HAP-1 (cell line): ENCODE results near the gene PDSS2.
"Not testable (repeated sequence)": the region's sequence is repeated elsewhere in the genome, so short reads cannot be mapped to it uniquely, and the experiment has no call there.

ENCODE experiments used
- DNase-seq, 2 experiments: peaks; one replicate each; pipeline ENCODE4 v3.0.0-alpha.2; 2016 to 2020; ENCODE audit warnings: low spot score in 2 of 2
- H3K27me3 ChIP-seq: fragments of 250-450 bp; sonication (Bioruptor Pico); 2 replicates; pipeline ENCODE4 v1.5.1; 2020; ENCODE audit warnings: low read depth, mild to moderate bottlenecking, moderate library complexity
- H3K36me3 ChIP-seq: fragments of 250-450 bp; sonication (Bioruptor Pico); replicated peaks from 2 replicates; pipeline ENCODE4 v1.5.1; 2020; ENCODE audit warnings: mild to moderate bottlenecking
- H3K4me1 ChIP-seq: fragments of 250-450 bp; sonication (Bioruptor Pico); 2 replicates; pipeline ENCODE4 v1.5.1; 2020; ENCODE audit warnings: mild to moderate bottlenecking
- H3K4me3 ChIP-seq: fragments of 250-450 bp; sonication (Bioruptor Pico); 2 replicates; pipeline ENCODE4 v1.5.1; 2020; ENCODE audit warnings: mild to moderate bottlenecking, moderate library complexity
- H3K9me3 ChIP-seq: fragments of 250-450 bp; sonication (Bioruptor Pico); 2 replicates; pipeline ENCODE4 v1.5.1; 2020; ENCODE audit warnings: mild to moderate bottlenecking, moderate library complexity
- in situ Hi-C: fragments of 300-500 bp; cut with MboI; formaldehyde crosslinking; loops from 3 replicates; pipeline ENCODE4 v1.14.3; 2020; ENCODE audit warnings: low sequenced_read_pairs, inconsistent platforms, mixed read lengths

PDSS2 gene

GRCh38 chr6:107396211-107396610, 63.2 kb downstream of the PDSS2 start:
- Histone ChIP-seq H3K36me3 (no peaks in the 10 kb centered on the region), H3K4me3 (no peak overlapping the region), H3K4me1 (no peaks in the 10 kb centered on the region), H3K27me3 (no peaks in the 10 kb centered on the region), H3K9me3 (no peaks in the 10 kb centered on the region)
- in situ Hi-C loops = no loop called here
- DNase-seq = no peak

- H3K36me3 ChIP-seq = no peaks in the 10 kb centered on the region
- DNase-seq = no peak
- no peaks in the 10 kb centered on the region for H3K27me3 ChIP-seq
- H3K9me3 ChIP-seq = no peaks in the 10 kb centered on the region
- no peaks in the 10 kb centered on the region for H3K4me1 ChIP-seq
- in situ Hi-C loops = no loop called here
- H3K4me3 ChIP-seq = no peak overlapping the region
Observed at GRCh38 chr6:107392069-107392468, 67.3 kb downstream of the PDSS2 start.

GRCh38 chr6:107390685-107391435, 68.5 kb downstream of the PDSS2 start:
- DNase-seq = no peak
- Histone ChIP-seq H3K9me3 (no peaks in the 10 kb centered on the region), H3K27me3 (no peaks in the 10 kb centered on the region), H3K4me3 (no peak overlapping the region), H3K4me1 (peaks cover 6% of the 10 kb centered on the region), H3K36me3 (no peaks in the 10 kb centered on the region)
- in situ Hi-C loops = no loop called here

GRCh38 chr6:107390056-107390455, 69.3 kb downstream of the PDSS2 start:
- H3K36me3 ChIP-seq = no peaks in the 10 kb centered on the region
- H3K4me3 ChIP-seq = no peak overlapping the region
- in situ Hi-C loops = no loop called here
- H3K27me3 ChIP-seq = no peaks in the 10 kb centered on the region
- no peaks in the 10 kb centered on the region for H3K9me3 ChIP-seq
- DNase-seq = no peak
- H3K4me1 ChIP-seq = peaks cover 11% of the 10 kb centered on the region

GRCh38 chr6:107386904-107387303, 72.5 kb downstream of the PDSS2 start:
- H3K36me3 ChIP-seq = no peaks in the 10 kb centered on the region
- DNase-seq = no peak
- H3K4me3 ChIP-seq = no peak overlapping the region
- H3K4me1 ChIP-seq = peaks cover 14% of the 10 kb centered on the region
- in situ Hi-C loops = no loop called here
- no peaks in the 10 kb centered on the region for H3K9me3 ChIP-seq
- no peaks in the 10 kb centered on the region for H3K27me3 ChIP-seq

- H3K9me3 ChIP-seq = no peaks in the 10 kb centered on the region
- in situ Hi-C loops = no loop called here
- no peaks in the 10 kb centered on the region for H3K36me3 ChIP-seq
- DNase-seq = peak in 1 of 2 experiments; percentile 34
- H3K27me3 ChIP-seq = no peaks in the 10 kb centered on the region
- H3K4me3 ChIP-seq = no peak overlapping the region
- peaks cover 14% of the 10 kb centered on the region for H3K4me1 ChIP-seq
Observed at GRCh38 chr6:107386340-107386739, 73.0 kb downstream of the PDSS2 start.

- Histone ChIP-seq H3K4me3 (no peak overlapping the region), H3K9me3 (no peaks in the 10 kb centered on the region), H3K36me3 (no peaks in the 10 kb centered on the region), H3K27me3 (no peaks in the 10 kb centered on the region), H3K4me1 (peaks cover 14% of the 10 kb centered on the region)
- no peak for DNase-seq
- in situ Hi-C loops = no loop called here
Observed at GRCh38 chr6:107383705-107384104, 75.7 kb downstream of the PDSS2 start.

GRCh38 chr6:107374264-107374663, 85.1 kb downstream of the PDSS2 start:
- Histone ChIP-seq H3K27me3 (no peaks in the 10 kb centered on the region), H3K36me3 (no peaks in the 10 kb centered on the region), H3K9me3 (no peaks in the 10 kb centered on the region), H3K4me3 (no peak overlapping the region), H3K4me1 (no peaks in the 10 kb centered on the region)
- no peak for DNase-seq
- in situ Hi-C loops = no loop called here

- no peak for DNase-seq
- Histone ChIP-seq H3K4me1 (no peaks in the 10 kb centered on the region), H3K4me3 (no peak overlapping the region), H3K9me3 (no peaks in the 10 kb centered on the region), H3K36me3 (no peaks in the 10 kb centered on the region), H3K27me3 (no peaks in the 10 kb centered on the region)
- in situ Hi-C loops = no loop called here
Observed at GRCh38 chr6:107369493-107369892, 89.9 kb downstream of the PDSS2 start.

GRCh38 chr6:107368471-107368870, 90.9 kb downstream of the PDSS2 start:
- no peak for DNase-seq
- H3K36me3 ChIP-seq = no peaks in the 10 kb centered on the region
- H3K4me3 ChIP-seq = no peak overlapping the region
- H3K27me3 ChIP-seq = no peaks in the 10 kb centered on the region
- no peaks in the 10 kb centered on the region for H3K4me1 ChIP-seq
- H3K9me3 ChIP-seq = no peaks in the 10 kb centered on the region
- in situ Hi-C loops = no loop called here

- H3K36me3 ChIP-seq, H3K4me1 ChIP-seq, DNase-seq, in situ Hi-C loops, H3K27me3 ChIP-seq, H3K9me3 ChIP-seq, H3K4me3 ChIP-seq: not testable (repeated sequence)
Observed at GRCh38 chr6:107364173-107364572, 95.2 kb downstream of the PDSS2 start.

GRCh38 chr6:107361753-107362604, 97.4 kb downstream of the PDSS2 start:
- Histone ChIP-seq H3K27me3 (no peaks in the 10 kb centered on the region), H3K4me3 (no peak overlapping the region), H3K9me3 (no peaks in the 10 kb centered on the region), H3K4me1 (no peaks in the 10 kb centered on the region), H3K36me3 (no peaks in the 10 kb centered on the region)
- in situ Hi-C loops = no loop called here
- no peak for DNase-seq

- in situ Hi-C loops = no loop called here
- Histone ChIP-seq H3K4me1 (no peaks in the 10 kb centered on the region), H3K9me3 (no peaks in the 10 kb centered on the region), H3K4me3 (no peak overlapping the region), H3K27me3 (no peaks in the 10 kb centered on the region), H3K36me3 (no peaks in the 10 kb centered on the region)
- no peak for DNase-seq
Observed at GRCh38 chr6:107360476-107360875, 98.9 kb downstream of the PDSS2 start.

- in situ Hi-C loops = no loop called here
Observed at GRCh38 chr6:107357842-107358241, 101.5 kb downstream of the PDSS2 start.

More at GRCh38 chr6:107357842-107358241, 101.5 kb downstream of the PDSS2 start:
- Histone ChIP-seq H3K27me3 (no peaks in the 10 kb centered on the region), H3K9me3 (no peaks in the 10 kb centered on the region), H3K36me3 (no peaks in the 10 kb centered on the region), H3K4me3 (no peak overlapping the region), H3K4me1 (no peaks in the 10 kb centered on the region)
- DNase-seq = no peak
